Fibroblast of the conjunctiva (primary cell): Measurements from ENCODE around the gene BRD1.
"Not testable (repeated sequence)": the region's sequence is repeated elsewhere in the genome, so short reads cannot be mapped to it uniquely, and the experiment has no call there.

Source experiments
- DNase-seq: peaks from one replicate; pipeline ENCODE4 v3.0.0-alpha.2; 2010; ENCODE audit warnings: low read depth

BRD1 gene

GRCh38 chr22:49852898-49853894, 25.5 kb upstream of the BRD1 start, which contains the start of gene ZBED4:
ZBED4 (plus strand) TSS chr22:49853844; CDS start chr22:49883663, 29,819 bp downstream.
- peak; percentile 93 for DNase-seq

GRCh38 chr22:49852568-49852897, 24.9 kb upstream of the BRD1 start:
- not testable (repeated sequence) for DNase-seq

- no peak for DNase-seq
Observed at GRCh38 chr22:49850959-49851802, 23.5 kb upstream of the BRD1 start.

GRCh38 chr22:49850021-49850911, 22.6 kb upstream of the BRD1 start:
- DNase-seq: no peak

GRCh38 chr22:49849161-49850020, 21.7 kb upstream of the BRD1 start:
- DNase-seq: no peak

- DNase-seq: no peak
Observed at GRCh38 chr22:49848690-49849160, 21.1 kb upstream of the BRD1 start.

- DNase-seq: no peak
Observed at GRCh38 chr22:49847751-49848689, 20.3 kb upstream of the BRD1 start.

- no peak for DNase-seq
Observed at GRCh38 chr22:49845666-49846459, 18.2 kb upstream of the BRD1 start.

- no peak for DNase-seq
Observed at GRCh38 chr22:49845241-49845640, 17.6 kb upstream of the BRD1 start.

GRCh38 chr22:49838771-49839717, 11.4 kb upstream of the BRD1 start:
- DNase-seq: no peak

- DNase-seq: no peak
Observed at GRCh38 chr22:49833340-49834007, 5.8 kb upstream of the BRD1 start.

GRCh38 chr22:49829044-49829853, 1.6 kb upstream of the BRD1 start:
- no peak for DNase-seq

- DNase-seq: no peak
Observed at GRCh38 chr22:49828599-49828965, 909 bp upstream of the BRD1 start.

GRCh38 chr22:49827271-49827852, 311 bp downstream of the BRD1 start:
- no peak for DNase-seq

GRCh38 chr22:49826603-49827270, 936 bp downstream of the BRD1 start:
- DNase-seq: no peak
